GM15510 (cell line): ENCODE measurements around the gene LUM.

Experiments used
- POLR2A ChIP-seq: IDR thresholded peaks from 3 replicates; pipeline ENCODE4 v1.6.1; 2011; ENCODE audit warnings: borderline replicate concordance; ENCODE audit not compliant: insufficient read length; ENCODE audit errors: extremely low read depth

LUM gene

DNA sequence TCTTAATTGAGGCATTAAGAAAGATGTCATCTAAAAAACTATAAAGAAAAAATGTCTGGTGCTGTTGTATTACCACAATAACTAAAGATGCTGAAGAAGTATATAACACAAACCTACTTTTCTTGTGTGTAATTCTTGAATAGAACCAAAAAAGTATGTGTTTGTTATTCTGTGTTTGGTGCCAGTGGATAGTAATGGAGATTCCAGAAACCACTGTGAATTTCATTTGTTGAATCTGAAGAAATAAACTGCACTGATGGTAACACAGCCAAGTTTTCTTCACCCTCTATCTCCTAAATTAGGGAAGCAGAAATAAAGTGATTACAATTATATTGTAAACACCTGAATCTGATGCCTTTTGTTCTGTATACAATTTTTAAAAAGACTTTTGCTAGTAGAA is 40.4 kb downstream of the LUM start:
- no peak for TF ChIP-seq POLR2A

DNA sequence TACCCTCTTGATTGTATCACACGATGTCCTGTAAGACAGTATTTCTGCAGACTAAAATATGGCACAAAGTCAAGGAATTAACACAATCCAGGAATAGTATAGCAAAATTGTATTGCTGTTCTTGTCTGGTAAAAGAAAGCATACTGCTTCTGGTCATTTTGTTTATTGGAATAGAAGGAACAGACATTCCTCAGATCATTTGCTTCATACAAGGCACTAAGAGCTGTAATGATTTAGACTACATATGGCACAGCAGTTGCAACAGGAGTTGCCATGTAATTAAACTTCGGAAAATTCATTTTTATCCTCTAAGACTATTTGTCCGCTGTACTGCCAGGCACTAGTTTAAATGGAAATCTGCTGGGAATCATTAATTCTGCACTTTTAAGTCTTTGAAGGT is 45.9 kb downstream of the LUM start:
- no peak for TF ChIP-seq POLR2A

DNA sequence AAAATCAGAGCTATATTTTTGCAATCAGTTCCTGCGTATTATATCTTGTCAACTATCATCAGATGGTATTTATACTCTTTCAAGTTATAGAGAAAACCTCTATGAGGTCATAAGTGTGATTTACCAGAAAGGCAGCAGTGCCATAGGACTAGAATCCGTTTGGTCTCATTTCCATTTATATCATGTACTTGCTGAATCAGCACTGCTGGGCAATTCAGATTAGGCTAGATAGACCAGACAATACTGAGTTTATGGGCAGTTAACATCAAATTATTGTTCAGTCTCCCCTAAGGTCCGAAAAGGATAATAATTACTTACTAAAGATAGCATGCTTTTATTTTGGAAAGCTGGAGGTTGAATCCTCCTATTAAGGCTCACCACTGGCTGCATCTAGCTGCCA is 46.7 kb downstream of the LUM start:
- no peak for TF ChIP-seq POLR2A

DNA sequence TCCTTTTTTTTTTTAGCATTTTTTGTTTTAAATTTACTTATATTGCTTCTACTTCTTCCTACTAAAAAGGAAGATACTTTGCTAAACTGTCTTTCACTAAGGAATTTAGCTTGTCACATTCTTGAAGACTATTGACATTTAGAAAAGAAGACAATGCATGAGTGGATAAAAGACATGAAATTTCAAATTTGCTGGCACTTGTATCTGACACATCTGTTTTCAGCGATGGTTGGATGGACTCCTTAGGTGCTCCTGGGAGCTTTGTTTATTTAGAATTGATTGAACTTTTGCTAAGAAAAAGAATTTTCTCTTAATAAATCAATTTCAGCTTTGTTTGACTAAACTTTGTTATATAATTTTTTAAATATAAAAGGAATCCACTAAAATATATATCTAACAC is 50.2 kb downstream of the LUM start:
- no peak for TF ChIP-seq POLR2A

DNA sequence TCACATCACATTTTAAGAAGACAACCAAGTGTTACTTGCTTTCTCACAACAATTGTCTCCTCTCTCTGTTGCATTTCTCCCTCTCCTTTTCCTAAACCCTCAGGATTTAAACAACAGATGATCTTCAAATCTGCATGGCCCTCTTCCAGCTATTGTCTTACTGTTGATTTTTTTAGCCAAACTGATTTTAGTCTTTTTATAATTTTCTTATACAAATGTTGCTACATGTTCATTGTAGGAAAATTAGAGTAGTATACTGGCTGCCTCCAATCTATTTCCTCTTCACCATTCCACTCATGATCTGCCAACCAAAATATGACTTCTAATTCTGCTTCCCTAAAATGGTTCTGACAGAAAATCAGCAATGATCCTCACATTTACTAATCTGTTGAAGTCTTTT is 52.1 kb downstream of the LUM start:
- TF ChIP-seq POLR2A = no peak

DNA sequence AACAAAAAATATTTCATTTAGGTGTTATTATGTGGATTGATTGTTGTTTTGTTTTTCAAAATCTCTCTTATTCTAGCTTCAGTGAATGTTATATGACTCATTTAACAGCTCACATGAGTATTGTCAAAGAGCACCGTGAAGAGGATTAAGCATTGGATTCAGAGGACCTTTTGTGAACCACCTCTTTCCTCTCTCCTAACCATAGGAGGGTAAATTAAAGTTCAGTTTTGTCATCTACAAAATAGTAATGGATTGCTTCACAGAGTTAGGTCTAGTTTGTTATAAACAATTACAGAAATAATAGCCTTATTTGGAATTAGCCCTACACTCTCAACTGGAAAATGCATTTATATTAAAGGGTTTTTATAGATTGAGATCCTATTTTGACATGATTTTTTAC is 52.5 kb downstream of the LUM start:
- TF ChIP-seq POLR2A = no peak

DNA sequence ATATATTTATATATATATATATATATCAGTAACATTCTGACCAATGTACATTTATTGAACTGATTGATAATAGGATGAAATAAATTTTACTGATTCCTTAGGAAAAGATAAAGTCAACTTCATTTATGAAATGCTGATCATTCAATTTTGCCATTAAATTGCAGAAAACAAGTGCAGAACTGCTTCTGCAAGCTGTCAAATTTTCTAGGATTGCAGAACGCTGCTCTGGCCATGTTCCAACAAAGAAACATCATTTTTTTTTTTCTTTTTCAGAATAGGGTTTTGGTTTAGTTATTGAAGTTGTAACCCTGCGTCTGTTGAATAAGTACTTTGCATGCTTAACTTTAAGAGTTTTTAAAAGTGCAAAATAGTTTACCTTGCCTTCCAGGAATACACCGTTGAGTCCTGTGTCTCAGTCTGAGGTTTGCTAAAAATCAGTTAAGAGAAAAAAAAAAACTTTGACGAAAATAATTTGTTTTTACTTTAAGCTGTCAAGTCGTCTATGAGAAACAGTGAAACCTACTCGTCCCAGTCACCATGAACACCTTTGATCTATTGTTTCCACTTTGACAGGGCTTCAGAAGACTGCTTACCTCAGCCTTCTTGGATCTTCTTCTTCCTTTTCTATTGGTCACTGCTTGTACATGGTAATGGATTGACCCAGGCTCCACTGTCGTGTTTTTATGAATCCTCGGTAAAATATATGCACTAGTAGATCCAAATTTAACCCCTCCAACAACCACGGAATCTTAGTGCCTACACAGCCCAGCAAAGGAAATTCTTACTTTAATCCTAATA is 53.7 kb downstream of the LUM start, which contains the start of gene KERA:
TSS of gene KERA (minus strand) at position 657 of the 798 bp plus-strand sequence. CDS start 1,743 bp downstream, outside the sequence.
- TF ChIP-seq POLR2A = no peak

DNA sequence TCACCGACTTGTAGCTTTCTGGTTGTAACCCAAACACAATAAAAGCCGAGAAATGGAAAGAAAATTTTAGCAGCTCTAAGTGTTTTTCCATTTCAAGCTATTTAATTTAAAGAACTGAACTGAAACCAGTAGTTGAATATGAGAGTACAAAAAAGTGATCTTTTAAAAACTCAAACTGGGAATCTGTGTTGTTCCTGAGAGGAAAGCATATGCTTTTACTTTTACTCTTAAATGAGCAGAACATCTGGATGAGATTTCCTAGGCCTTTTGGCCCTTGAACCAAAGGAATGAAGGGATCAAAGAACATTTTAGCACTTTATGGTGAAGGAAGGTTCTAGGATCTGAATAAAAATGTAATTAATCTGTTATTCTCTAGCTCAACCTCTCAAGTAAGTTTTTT is 54.8 kb downstream of the LUM start:
- TF ChIP-seq POLR2A = no peak

DNA sequence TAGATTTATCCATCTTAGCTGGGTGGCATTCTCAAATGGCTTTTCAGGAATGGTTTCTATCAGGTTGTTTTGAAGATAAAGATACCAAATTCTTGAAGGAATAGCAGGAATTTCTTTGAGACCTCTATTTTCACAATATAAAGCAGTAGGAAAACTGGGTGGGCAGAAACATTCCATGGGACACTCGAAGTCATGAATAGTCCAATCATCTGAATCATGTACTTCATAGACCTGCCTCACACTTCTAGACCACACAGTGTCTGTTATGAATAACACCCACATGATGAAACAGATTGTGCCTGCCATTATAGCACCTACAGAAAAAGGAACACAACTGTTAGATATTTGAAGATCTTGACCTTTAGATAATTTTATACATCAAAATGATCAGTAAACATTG is 55.3 kb downstream of the LUM start:
- no peak for TF ChIP-seq POLR2A

DNA sequence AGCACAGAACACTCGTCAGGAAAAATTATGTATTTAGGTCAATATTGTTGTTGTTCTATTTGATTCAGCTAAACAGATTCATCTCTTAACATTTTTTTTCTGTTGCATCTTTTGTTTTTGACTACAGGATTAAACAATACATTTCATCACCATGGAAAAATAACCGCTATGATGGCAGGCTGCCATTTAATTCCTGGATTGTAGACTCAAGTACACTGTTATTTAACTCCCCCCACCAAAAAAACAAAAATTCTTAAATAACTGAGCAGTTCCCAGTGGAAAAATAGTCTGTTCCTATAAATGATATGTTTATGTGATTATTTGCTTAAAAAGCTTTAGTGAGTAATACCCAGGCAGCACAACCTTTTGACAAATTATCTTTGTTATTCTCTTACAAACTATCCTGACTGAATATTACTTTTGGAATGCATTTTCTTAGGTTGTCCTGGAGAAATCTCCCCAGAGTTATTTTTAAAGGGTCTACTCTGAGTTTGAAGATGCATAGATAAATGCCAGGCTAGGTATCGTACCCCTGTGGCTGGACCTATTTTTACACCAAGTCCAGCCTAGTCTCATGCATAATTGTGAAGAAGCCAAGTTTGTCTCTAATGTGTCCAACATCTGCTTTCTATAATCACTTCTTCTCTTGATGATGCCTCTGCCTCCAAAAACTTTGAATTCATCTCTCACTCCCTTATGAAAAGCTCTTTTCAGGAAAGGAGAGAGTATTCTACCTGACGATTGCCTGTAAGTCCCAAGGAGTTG is 57.2 kb downstream of the LUM start:
- no peak for TF ChIP-seq POLR2A
